Upper lobe of left lung (tissue), 6 donors: ENCODE measurements around the gene WNT8B. TPM values are rescaled to one million over a fixed set of nuclear protein-coding genes. Genes with fewer than 3 reads are reported as not detected.
A peak's percentile ranks its signal among the peaks of the same experiment; 100 is the strongest.

ENCODE experiments used
- ATAC-seq, 2 donors: fragments of 200-7000 bp; cut with Tn5 transposase; one replicate each; pipeline ENCODE4 v1.9.1; 2022; ENCODE audit warnings: mild to moderate bottlenecking in 2 of 2, moderate library complexity in 2 of 2; ENCODE audit not compliant: low FRiP score in 2 of 2
- DNase-seq, 2 donors: peaks; one replicate each; pipeline ENCODE4 v3.0.0-alpha.2; 2019 to 2020
- H3K27ac ChIP-seq, 4 donors: fragments of 200-600 bp; sonication (generic); one replicate each; pipeline ENCODE4 v1.5.1; 2016 to 2019
- H3K27me3 ChIP-seq, 4 donors: fragments of 200-600 bp; sonication (generic); one replicate each; pipeline ENCODE4 v1.5.1; 2017 to 2019
- H3K36me3 ChIP-seq, 4 donors: fragments of 200-600 bp; sonication (generic); one replicate each; pipeline ENCODE4 v1.5.1; 2016 to 2019
- H3K4me1 ChIP-seq, 4 donors: fragments of 200-600 bp; sonication (generic); one replicate each; pipeline ENCODE4 v1.5.1; 2018 to 2019
- H3K4me3 ChIP-seq, 4 donors: fragments of 200-600 bp; sonication (generic); one replicate each; pipeline ENCODE4 v1.5.1; 2017 to 2019; ENCODE audit warnings: mild to moderate bottlenecking in 2 of 4, moderate library complexity in 1 of 4
- H3K9me3 ChIP-seq, 4 donors: fragments of 200-600 bp; sonication (generic); one replicate each; pipeline ENCODE4 v1.5.1; 2018 to 2019
- EP300 ChIP-seq, 4 donors: sonication (generic); formaldehyde crosslinking; IDR thresholded peaks; one replicate each; pipeline ENCODE4 v1.5.1; 2017; ENCODE audit warnings: antibody characterized with exemption in 4 of 4, control low read depth in 2 of 4
- POLR2A ChIP-seq, 4 donors: fragments of 450-650 bp; IDR thresholded peaks; one replicate each; pipeline ENCODE4 v1.5.1; 2016 to 2017; ENCODE audit warnings: antibody characterized with exemption in 4 of 4, mild to moderate bottlenecking in 2 of 4
- POLR2AphosphoS5 ChIP-seq, 2 donors: sonication (generic); formaldehyde crosslinking; IDR thresholded peaks; one replicate each; pipeline ENCODE4 v1.5.1; 2017; ENCODE audit warnings: antibody characterized with exemption in 2 of 2
- WGBS, 2 donors: methylation state at CpG; one replicate each; pipeline ENCODE4 v1.1.5; 2017 to 2018; 5-methylcytosine and 5-hydroxymethylcytosine counted together
- total RNA-seq, 6 donors: library from RNA; depleted of rRNA in 4 of 6; stranded (reverse); fragments of >200 nt in 4 of 6; gene quantifications; one replicate each; pipeline versions ENCODE4 v1.1.0 to v1.2.1, GENCODE V29; 2016 to 2021
- TF ChIP-seq, protein P1 (sequence below), 6 experiments: fragments of 450-650 bp in 4 of 6; fragments of 200-600 bp in 2 of 6; sonication (generic) in 2 of 6; IDR thresholded peaks; one replicate each; pipeline ENCODE4 v1.5.1; 2016 to 2019; ENCODE audit warnings: antibody characterized with exemption in 6 of 6
- donor health status: DM: no; HTN: no; CAD: no; lungs with moderate emphysema.
- donor health status: DM: no; HTN: yes; CAD: no; lungs with severe emphysema.

The WNT8B gene
- total RNA-seq, 6 donors from 2014 or later: 0.17 TPM; not detected in 5

DNA sequence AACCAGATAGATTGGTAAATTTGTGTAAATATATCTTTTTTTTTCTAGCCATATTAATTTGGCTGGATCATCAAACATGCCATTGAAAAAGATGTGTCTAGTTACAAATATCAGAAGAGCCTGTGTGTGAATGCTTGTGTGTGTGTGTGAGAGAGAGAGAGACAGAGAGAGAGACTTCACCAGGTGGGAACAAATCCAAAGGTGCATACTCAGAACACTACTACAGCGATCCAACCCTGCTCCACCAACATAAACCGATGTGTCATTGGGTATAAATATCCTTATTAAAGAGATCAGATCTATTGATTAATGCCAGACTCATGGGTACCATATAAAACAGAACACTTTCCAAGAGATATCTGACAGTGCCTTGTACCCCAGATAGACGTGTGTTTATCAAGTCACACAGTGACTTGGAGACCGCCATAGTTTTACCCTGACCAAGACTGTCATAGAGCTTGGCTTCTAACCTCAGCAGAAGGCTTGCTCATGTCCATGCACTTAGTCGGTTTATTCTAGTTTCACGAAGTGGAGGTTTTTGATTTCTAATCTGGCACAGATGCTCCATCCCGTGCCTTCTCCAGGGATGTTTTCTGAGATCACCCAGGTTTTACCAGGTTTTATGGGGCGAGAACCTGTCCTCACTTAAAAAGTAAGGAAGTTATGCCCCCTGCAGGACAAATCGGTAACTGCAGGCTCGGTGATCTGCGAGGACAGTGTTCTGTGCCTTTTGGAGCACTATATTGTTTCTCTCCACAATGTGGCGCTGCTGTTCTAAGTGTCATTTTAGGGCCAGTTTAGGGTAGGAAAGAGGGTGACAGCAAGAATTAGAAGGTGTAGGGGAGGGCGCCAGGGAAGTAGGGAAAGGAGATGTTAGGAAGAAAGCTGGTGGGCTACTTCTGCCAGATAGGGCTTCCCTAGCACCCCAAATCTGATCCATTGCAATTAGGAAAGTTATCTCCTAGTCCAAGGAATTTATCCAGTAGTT is 29.3 kb upstream of the WNT8B start:
- no peaks in the 10 kb centered on the region for H3K27me3 ChIP-seq
- H3K36me3 ChIP-seq: no peaks in the 10 kb centered on the region
- TF ChIP-seq, protein P1, sequence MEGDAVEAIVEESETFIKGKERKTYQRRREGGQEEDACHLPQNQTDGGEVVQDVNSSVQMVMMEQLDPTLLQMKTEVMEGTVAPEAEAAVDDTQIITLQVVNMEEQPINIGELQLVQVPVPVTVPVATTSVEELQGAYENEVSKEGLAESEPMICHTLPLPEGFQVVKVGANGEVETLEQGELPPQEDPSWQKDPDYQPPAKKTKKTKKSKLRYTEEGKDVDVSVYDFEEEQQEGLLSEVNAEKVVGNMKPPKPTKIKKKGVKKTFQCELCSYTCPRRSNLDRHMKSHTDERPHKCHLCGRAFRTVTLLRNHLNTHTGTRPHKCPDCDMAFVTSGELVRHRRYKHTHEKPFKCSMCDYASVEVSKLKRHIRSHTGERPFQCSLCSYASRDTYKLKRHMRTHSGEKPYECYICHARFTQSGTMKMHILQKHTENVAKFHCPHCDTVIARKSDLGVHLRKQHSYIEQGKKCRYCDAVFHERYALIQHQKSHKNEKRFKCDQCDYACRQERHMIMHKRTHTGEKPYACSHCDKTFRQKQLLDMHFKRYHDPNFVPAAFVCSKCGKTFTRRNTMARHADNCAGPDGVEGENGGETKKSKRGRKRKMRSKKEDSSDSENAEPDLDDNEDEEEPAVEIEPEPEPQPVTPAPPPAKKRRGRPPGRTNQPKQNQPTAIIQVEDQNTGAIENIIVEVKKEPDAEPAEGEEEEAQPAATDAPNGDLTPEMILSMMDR (IDR thresholded peaks at IDR 0.05): peak; percentile 94 to 100 (median 98)
- TF ChIP-seq POLR2AphosphoS5 (IDR thresholded peaks at IDR 0.05): no peak
- H3K27ac ChIP-seq: no peak overlapping the region
- 23 to 26% methylated on average over 13 of the region's 13 CpGs for WGBS, 2 donors
- peak in 1 of 2 donors; percentile 91 for DNase-seq
- H3K9me3 ChIP-seq: no peaks in the 10 kb centered on the region
- ATAC-seq: peak; percentile 96 to 98
- no peak overlapping the region for H3K4me3 ChIP-seq
- H3K4me1 ChIP-seq: no peaks in the 10 kb centered on the region

DNA sequence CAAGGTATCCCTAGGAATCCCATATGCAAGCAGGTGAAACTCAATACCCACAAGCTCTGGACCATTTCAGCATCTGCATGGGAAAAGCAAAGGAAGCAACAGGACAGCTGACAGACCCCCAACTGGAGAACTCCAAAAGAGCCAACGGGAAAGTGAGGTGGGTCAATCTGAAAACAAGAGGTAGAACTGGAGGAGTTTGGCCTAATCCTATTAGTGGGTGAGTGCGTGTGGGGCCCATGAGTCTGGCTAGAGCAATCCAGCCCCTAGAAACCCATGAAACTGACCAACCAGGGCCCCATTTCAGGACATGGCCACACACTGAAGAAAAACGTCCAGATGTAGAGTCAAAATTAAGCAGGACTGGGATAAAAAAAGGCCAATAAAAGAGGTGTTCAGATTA is 26.6 kb upstream of the WNT8B start:
- DNase-seq (no peak), ATAC-seq (no peak)
- Histone ChIP-seq H3K9me3 (no peaks in the 10 kb centered on the region), H3K36me3 (no peaks in the 10 kb centered on the region), H3K27me3 (no peaks in the 10 kb centered on the region), H3K27ac (no peak overlapping the region), H3K4me1 (no peaks in the 10 kb centered on the region), H3K4me3 (no peak overlapping the region)
- 68 to 83% methylated on average over 3 of the region's 3 CpGs for WGBS, 2 donors
- no peak for TF ChIP-seq POLR2AphosphoS5 (IDR thresholded peaks at IDR 0.05)
- TF ChIP-seq EP300 (IDR thresholded peaks at IDR 0.05): no peak
- TF ChIP-seq, protein P1 (IDR thresholded peaks at IDR 0.05): no peak
- no peak for TF ChIP-seq POLR2A (IDR thresholded peaks at IDR 0.05)

DNA sequence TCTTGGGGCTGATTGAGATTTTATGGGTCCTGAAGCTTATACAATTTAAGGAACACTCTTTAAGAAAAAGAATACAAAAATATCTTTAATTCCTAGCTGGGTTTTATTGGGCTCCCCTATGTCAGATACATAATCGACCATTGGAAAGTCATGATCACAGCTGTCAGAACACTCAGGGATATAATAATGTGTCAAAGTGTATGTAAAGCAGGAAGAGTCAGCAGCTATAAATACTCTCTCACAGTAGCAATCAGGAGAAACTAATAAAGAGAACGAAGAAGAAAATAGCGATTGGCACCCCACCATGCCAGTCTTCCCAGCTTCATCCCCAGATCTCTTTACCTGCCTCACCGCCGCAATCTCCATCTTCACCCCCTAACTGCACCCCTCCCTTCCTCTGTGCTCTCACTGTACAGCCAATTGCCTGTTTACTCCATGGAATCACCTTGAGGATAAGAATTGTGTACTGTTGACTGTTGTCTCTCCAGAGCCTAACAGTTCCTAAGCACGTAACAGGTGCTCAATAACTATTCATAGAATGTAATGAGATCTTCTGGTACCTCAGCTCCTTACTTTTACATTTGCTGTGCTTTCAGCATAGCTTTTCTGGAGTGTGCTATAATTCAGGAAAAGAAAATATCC is 24.0 kb upstream of the WNT8B start:
- no peaks in the 10 kb centered on the region for H3K4me1 ChIP-seq
- no peak overlapping the region for H3K4me3 ChIP-seq
- H3K36me3 ChIP-seq: no peaks in the 10 kb centered on the region
- TF ChIP-seq, protein P1 (IDR thresholded peaks at IDR 0.05): no peak
- no peak for TF ChIP-seq POLR2AphosphoS5 (IDR thresholded peaks at IDR 0.05)
- TF ChIP-seq POLR2A (IDR thresholded peaks at IDR 0.05): no peak
- no peak for TF ChIP-seq EP300 (IDR thresholded peaks at IDR 0.05)
- no peak overlapping the region for H3K27ac ChIP-seq
- 88 to 91% methylated on average over 6 of the region's 6 CpGs for WGBS, 2 donors
- H3K27me3 ChIP-seq: no peaks in the 10 kb centered on the region
- no peak for DNase-seq
- ATAC-seq: no peak
- no peaks in the 10 kb centered on the region for H3K9me3 ChIP-seq

DNA sequence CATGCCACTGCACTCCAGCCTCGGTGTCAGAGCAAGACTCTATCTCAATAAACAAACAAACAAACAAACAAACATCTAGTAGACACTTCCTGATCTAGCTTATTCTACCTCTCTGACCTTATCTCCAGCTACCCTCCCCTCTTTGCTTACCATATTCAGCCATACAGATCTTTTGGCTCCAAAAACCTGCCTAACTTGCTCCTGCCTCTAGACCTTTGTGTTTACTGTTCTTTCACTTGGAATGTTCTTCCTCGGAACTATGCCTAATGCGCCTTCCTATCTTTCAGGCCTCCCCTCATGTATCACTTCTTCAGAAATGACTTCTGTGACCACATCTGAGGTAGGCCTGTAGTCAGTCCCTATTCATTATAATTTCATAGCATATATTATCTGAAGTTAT is 20.3 kb upstream of the WNT8B start:
- H3K9me3 ChIP-seq: no peaks in the 10 kb centered on the region
- 48 to 52% methylated on average over 3 of the region's 3 CpGs for WGBS, 2 donors
- ATAC-seq: no peak

DNA sequence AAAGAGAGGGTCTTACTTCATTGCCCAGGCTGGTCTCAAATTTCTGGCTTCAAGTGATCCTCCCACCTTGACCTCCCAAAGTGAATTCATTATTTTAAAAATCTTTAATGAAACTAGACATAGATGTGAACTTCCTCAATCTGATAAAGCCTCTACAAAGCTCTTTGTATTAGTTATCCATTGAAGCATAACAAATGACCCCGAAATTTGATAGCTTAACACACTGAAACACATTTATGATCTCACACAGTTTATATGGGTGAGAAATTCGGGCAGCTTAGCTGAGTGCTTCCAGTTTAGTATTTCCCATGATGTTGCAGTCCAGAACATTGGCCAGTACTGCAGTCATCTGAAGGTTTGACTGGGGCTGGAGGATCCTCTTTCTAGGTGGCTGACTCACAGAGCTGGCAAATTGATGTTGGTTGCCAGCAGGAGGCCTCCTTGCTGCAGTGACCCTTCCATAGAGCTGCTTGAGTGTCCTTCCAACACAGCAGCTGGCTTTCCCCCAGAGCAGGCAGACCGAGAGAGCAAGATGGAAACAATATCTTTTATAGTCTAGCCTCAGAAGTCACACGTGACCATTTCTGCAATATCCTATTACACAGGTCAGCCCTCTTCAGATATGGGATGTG is 16.6 kb upstream of the WNT8B start:
- no peak overlapping the region for H3K4me3 ChIP-seq
- no peaks in the 10 kb centered on the region for H3K27me3 ChIP-seq
- no peak overlapping the region for H3K27ac ChIP-seq
- H3K4me1 ChIP-seq: no peaks in the 10 kb centered on the region
- H3K9me3 ChIP-seq: no peaks in the 10 kb centered on the region
- ATAC-seq (no peak), DNase-seq (no peak)
- no peaks in the 10 kb centered on the region for H3K36me3 ChIP-seq
- TF ChIP-seq POLR2AphosphoS5 (IDR thresholded peaks at IDR 0.05) (no peak), EP300 (IDR thresholded peaks at IDR 0.05) (no peak), POLR2A (IDR thresholded peaks at IDR 0.05) (no peak)
- TF ChIP-seq, protein P1 (IDR thresholded peaks at IDR 0.05): no peak
- WGBS, 2 donors: 62 to 72% methylated on average over 4 of the region's 4 CpGs

More for the DNA sequence above, 20.3 kb upstream of the WNT8B start:
- no peak overlapping the region for H3K4me3 ChIP-seq
- H3K4me1 ChIP-seq: no peaks in the 10 kb centered on the region
- no peak overlapping the region for H3K27ac ChIP-seq
- TF ChIP-seq EP300 (IDR thresholded peaks at IDR 0.05) (peak in 1 of 4 donors; percentile 20), POLR2AphosphoS5 (IDR thresholded peaks at IDR 0.05) (no peak)
- H3K27me3 ChIP-seq: no peaks in the 10 kb centered on the region
- peak in 1 of 2 donors; percentile 30 for DNase-seq
- no peaks in the 10 kb centered on the region for H3K36me3 ChIP-seq
